A549 (cell line): Measurements from ENCODE around the gene TNNI3K. TPM values are rescaled to one million over a fixed set of nuclear protein-coding genes. Genes with fewer than 3 reads are reported as not detected.

Experiments
- ATAC-seq, 2 experiments: fragments of 200-7000 bp in 1 of 2; fragments of >200 bp in 1 of 2; cut with Nextera tagmentation in 1 of 2; cut with Tn5 transposase in 1 of 2; 3 replicates each; pipeline versions ENCODE4 v1.8.0 to v1.9.1; 2018 to 2020; ENCODE audit warnings: mild to moderate bottlenecking in 1 of 2, moderate library complexity in 1 of 2
- CTCF ChIA-PET: fragments of 300-600 bp; sonication (Branson Sonifier 250); formaldehyde crosslinking; extraction: SDS; loops from one replicate; lab custom pipeline; 2021; ENCODE audit warnings: antibody characterized with exemption, inconsistent platforms; lab: Yijun Ruan, JAX
- POLR2A ChIA-PET: fragments of 350-600 bp; formaldehyde crosslinking; extraction: SDS; loops from one replicate; lab custom pipeline; 2021; ENCODE audit warnings: antibody characterized with exemption, inconsistent platforms; lab: Yijun Ruan, JAX
- DNase-seq, 2 experiments: peaks; one replicate each; pipeline versions ENCODE4 v3.0.0 to v3.0.0-alpha.2; 2011 to 2016; ENCODE audit warnings: low read depth in 1 of 2, low spot score in 1 of 2
- FAIRE-seq: peaks from 2 replicates; lab custom pipeline; 2011; peaks lifted over from hg19 to GRCh38; lab: Jason Lieb, UNC
- H3K27ac ChIP-seq, 2 experiments: fragments of >200 bp; sonication (Bioruptor Twin); formaldehyde crosslinking; 3 replicates each; pipeline ENCODE4 v1.5.1; 2016 to 2017
- H3K4me1 ChIP-seq: fragments of >200 bp; sonication (Bioruptor Twin); formaldehyde crosslinking; 3 replicates; pipeline ENCODE4 v1.6.1; 2016
- H3K4me2 ChIP-seq: fragments of >200 bp; sonication (Bioruptor Twin); formaldehyde crosslinking; 3 replicates; pipeline ENCODE4 v1.6.1; 2016
- H3K4me3 ChIP-seq: fragments of >200 bp; sonication (Bioruptor Twin); formaldehyde crosslinking; 3 replicates; pipeline ENCODE4 v1.5.1; 2016
- H3K9me3 ChIP-seq: fragments of >200 bp; sonication (Bioruptor Twin); formaldehyde crosslinking; 3 replicates; pipeline ENCODE4 v1.6.1; 2016
- BCL3 ChIP-seq: fragments of >200 bp; sonication (Bioruptor Twin); formaldehyde crosslinking; IDR thresholded peaks from 3 replicates; pipeline ENCODE4 v1.6.1; 2016
- CBX2 ChIP-seq: fragments of 200-600 bp; sonication (generic); IDR thresholded peaks from 2 replicates; pipeline ENCODE4 v1.6.1; 2016; ENCODE audit warnings: low read depth, mild to moderate bottlenecking, borderline replicate concordance
- CBX8 ChIP-seq: fragments of 200-600 bp; sonication (generic); IDR thresholded peaks from 2 replicates; pipeline ENCODE4 v1.6.1; 2016
- EHMT2 ChIP-seq: fragments of 200-600 bp; sonication (generic); IDR thresholded peaks from 2 replicates; pipeline ENCODE4 v1.6.1; 2016; ENCODE audit warnings: antibody characterized with exemption, low read depth, mild to moderate bottlenecking, moderate library complexity
- ESRRA ChIP-seq: fragments of 150-350 bp; IDR thresholded peaks from 2 replicates; pipeline ENCODE4 v1.6.1; 2014; ENCODE audit warnings: mild to moderate bottlenecking, low read length, borderline replicate concordance
- FOSB ChIP-seq: fragments of 250-450 bp; sonication (Bioruptor Pico); IDR thresholded peaks from 2 replicates; pipeline ENCODE4 v1.5.0; 2020; ENCODE audit warnings: mild to moderate bottlenecking, moderate library complexity
- FOSL2 ChIP-seq, 2 experiments: fragments of 450-650 bp in 1 of 2; fragments of >200 bp in 1 of 2; sonication (Bioruptor Twin) in 1 of 2; formaldehyde crosslinking; IDR thresholded peaks; 2 replicates each; pipeline versions ENCODE4 v1.5.0 to v1.6.1; 2016 to 2020; ENCODE audit warnings: mild to moderate bottlenecking in 1 of 2, moderate library complexity in 1 of 2
- HDAC2 ChIP-seq: fragments of 200-600 bp; sonication (generic); IDR thresholded peaks from 2 replicates; pipeline ENCODE4 v1.6.1; 2016
- HES2 ChIP-seq: fragments of >200 bp; sonication (Bioruptor Twin); formaldehyde crosslinking; IDR thresholded peaks from 2 replicates; pipeline ENCODE4 v1.6.1; 2016
- HEYL ChIP-seq: fragments of 250-450 bp; sonication (Bioruptor Pico); IDR thresholded peaks from 2 replicates; pipeline ENCODE4 v1.8.0; 2021; ENCODE audit warnings: mild to moderate bottlenecking, moderate library complexity
- HOXA7 ChIP-seq: fragments of 250-450 bp; sonication (Bioruptor Pico); IDR thresholded peaks from 2 replicates; pipeline ENCODE4 v1.5.0; 2020; ENCODE audit warnings: mild to moderate bottlenecking, moderate library complexity
- HOXB5 ChIP-seq: fragments of 250-450 bp; sonication (Bioruptor Pico); IDR thresholded peaks from 2 replicates; pipeline ENCODE4 v1.5.0; 2020; ENCODE audit warnings: mild to moderate bottlenecking, moderate library complexity
- JUN ChIP-seq, 2 experiments: fragments of >200 bp; sonication (Bioruptor Twin); formaldehyde crosslinking; IDR thresholded peaks; 2 replicates in 1 of 2; 3 replicates in 1 of 2; pipeline ENCODE4 v1.6.1; 2016 to 2017
- MAFK ChIP-seq: fragments of 450-650 bp; IDR thresholded peaks from 2 replicates; pipeline ENCODE4 v1.6.1; 2014; ENCODE audit not compliant: partially characterized antibody
- PHF8 ChIP-seq: fragments of 200-600 bp; sonication (generic); IDR thresholded peaks from 2 replicates; pipeline ENCODE4 v1.6.1; 2016; ENCODE audit warnings: low read depth, mild to moderate bottlenecking, antibody characterized with exemption, moderate library complexity, borderline replicate concordance
- RAD21 ChIP-seq, 2 experiments: fragments of >200 bp in 1 of 2; sonication (Bioruptor Twin) in 1 of 2; formaldehyde crosslinking in 1 of 2; IDR thresholded peaks in 1 of 2; conservative IDR thresholded peaks in 1 of 2; 2 replicates in 1 of 2; 3 replicates in 1 of 2; pipeline ENCODE4 v1.6.1; 2012 to 2018; ENCODE audit warnings: inconsistent platforms in 1 of 2
- RNF2 ChIP-seq: fragments of 200-600 bp; sonication (generic); IDR thresholded peaks from 2 replicates; pipeline ENCODE4 v1.6.1; 2016; ENCODE audit warnings: low read depth, mild to moderate bottlenecking, antibody characterized with exemption, moderate library complexity, borderline replicate concordance
- SREBF2 ChIP-seq: fragments of 450-650 bp; IDR thresholded peaks from 2 replicates; pipeline ENCODE4 v1.6.1; 2014; ENCODE audit warnings: mild to moderate bottlenecking, moderate library complexity
- TP53 ChIP-seq: fragments of 250-450 bp; sonication (Bioruptor Pico); IDR thresholded peaks from 2 replicates; pipeline ENCODE4 v1.5.0; 2021; ENCODE audit warnings: mild to moderate bottlenecking, moderate library complexity
- WGBS: methylation state at CpG from one replicate; pipeline ENCODE4 v1.1.6; 2017; ENCODE audit errors: missing lambda C conversion rate; 5-methylcytosine and 5-hydroxymethylcytosine counted together
- polyA minus RNA-seq: library from RNA; depleted of rRNA, polyadenylated mRNA; stranded (reverse); fragments of >200 nt; gene quantifications from 2 replicates; pipeline ENCODE4 v1.2.3, GENCODE V29; 2011; rRNA and poly(A)+ RNA removed
- polyA plus RNA-seq, 4 experiments: library from polyadenylated mRNA; depleted of rRNA in 3 of 4; stranded (reverse); fragments of >200 nt; fragmentation: RNase III in 1 of 4; extraction: RNeasy Plus Mini Kit Qiagen cat#74134 plus additional on column Dnase treatment in 1 of 4; gene quantifications; 2 replicates in 3 of 4; 3 replicates in 1 of 4; pipeline ENCODE4 v1.2.3, GENCODE V29; 2011 to 2017
- TF ChIP-seq, protein P1 (sequence below): fragments of 250-450 bp; sonication (Bioruptor Pico); IDR thresholded peaks from 2 replicates; pipeline ENCODE4 v1.5.0; 2020; ENCODE audit warnings: low read depth, mild to moderate bottlenecking, moderate library complexity
- TF ChIP-seq, protein P2 (sequence below): fragments of >200 bp; sonication (Bioruptor Twin); formaldehyde crosslinking; IDR thresholded peaks from 3 replicates; pipeline ENCODE4 v1.5.1; 2016
- TF ChIP-seq, protein P3 (sequence below): fragments of 200-600 bp; sonication (generic); IDR thresholded peaks from 2 replicates; pipeline ENCODE4 v1.6.1; 2016; ENCODE audit warnings: antibody characterized with exemption, mild to moderate bottlenecking, moderate library complexity
- TF ChIP-seq, protein P4 (sequence below): IDR thresholded peaks from 2 replicates; pipeline ENCODE4 v1.6.1; 2012

TNNI3K gene
- polyA plus RNA-seq (2011; rRNA removed) (0.42 and 0.67 TPM in 2 replicates), polyA plus RNA-seq (2017; fragmentation: RNase III; extraction: RNeasy Plus Mini Kit Qiagen cat#74134 plus additional on column Dnase treatment) (0.09 to 0.24 TPM in 2 of 3 replicates, not detected in the other), polyA minus RNA-seq (0.58 TPM in 1 of 2 replicates, not detected in the other)
- 0.12 TPM in 1 of 2 replicates, not detected in the other for polyA plus RNA-seq (2012; cell fraction: cytosol; rRNA removed)
- 0.23 TPM in 1 of 2 replicates, not detected in the other for polyA plus RNA-seq (2012; cell fraction: nucleus; rRNA removed)

DNA sequence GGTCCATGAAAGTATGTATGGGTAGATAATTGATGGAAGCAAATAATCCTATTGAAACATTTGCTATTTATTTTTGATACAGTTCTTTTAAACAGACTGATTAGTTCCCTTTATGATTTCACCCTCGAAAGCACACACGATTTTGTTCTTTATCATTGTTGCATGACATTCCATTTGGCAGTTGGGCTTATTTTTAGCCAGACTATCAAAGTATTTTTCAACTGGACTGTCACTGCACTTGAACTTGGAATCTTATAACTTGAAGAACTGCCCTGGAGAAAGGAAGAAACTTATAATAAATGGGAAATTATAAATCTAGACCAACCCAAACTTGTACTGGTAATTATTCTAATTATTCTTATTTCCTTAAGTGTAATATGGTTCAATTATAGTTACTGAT lies at the start of gene TNNI3K:
Gene TNNI3K, plus strand, starts transcription at position 235 of the 400 bp plus-strand sequence. Its CDS starts 65 bp downstream, at position 300.
- H3K9me3 ChIP-seq: no peaks in the 10 kb centered on the region
- DNase-seq: no peak
- 7% methylated on average over 2 of the region's 2 CpGs for WGBS
- FAIRE-seq: no peak
- ATAC-seq: no peak
- H3K27ac ChIP-seq: no peak within 1 kb of the TSS
- no peaks in the 10 kb centered on the region for H3K4me1 ChIP-seq
- H3K4me2 ChIP-seq: no peak within 1 kb of the TSS
- ChIA-PET CTCF (no interaction called here), POLR2A (no interaction called here)
- no peak within 1 kb of the TSS for H3K4me3 ChIP-seq
- TF ChIP-seq MAFK (no peak), HOXB5 (CRISPR knock-in tag) (no peak), HDAC2 (no peak), FOSB (CRISPR knock-in tag) (no peak), TP53 (CRISPR knock-in tag) (no peak), ESRRA (no peak)
- TF ChIP-seq, protein P1, sequence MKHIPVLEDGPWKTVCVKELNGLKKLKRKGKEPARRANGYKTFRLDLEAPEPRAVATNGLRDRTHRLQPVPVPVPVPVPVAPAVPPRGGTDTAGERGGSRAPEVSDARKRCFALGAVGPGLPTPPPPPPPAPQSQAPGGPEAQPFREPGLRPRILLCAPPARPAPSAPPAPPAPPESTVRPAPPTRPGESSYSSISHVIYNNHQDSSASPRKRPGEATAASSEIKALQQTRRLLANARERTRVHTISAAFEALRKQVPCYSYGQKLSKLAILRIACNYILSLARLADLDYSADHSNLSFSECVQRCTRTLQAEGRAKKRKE (CRISPR knock-in tag): no peak
- TF ChIP-seq, protein P2, sequence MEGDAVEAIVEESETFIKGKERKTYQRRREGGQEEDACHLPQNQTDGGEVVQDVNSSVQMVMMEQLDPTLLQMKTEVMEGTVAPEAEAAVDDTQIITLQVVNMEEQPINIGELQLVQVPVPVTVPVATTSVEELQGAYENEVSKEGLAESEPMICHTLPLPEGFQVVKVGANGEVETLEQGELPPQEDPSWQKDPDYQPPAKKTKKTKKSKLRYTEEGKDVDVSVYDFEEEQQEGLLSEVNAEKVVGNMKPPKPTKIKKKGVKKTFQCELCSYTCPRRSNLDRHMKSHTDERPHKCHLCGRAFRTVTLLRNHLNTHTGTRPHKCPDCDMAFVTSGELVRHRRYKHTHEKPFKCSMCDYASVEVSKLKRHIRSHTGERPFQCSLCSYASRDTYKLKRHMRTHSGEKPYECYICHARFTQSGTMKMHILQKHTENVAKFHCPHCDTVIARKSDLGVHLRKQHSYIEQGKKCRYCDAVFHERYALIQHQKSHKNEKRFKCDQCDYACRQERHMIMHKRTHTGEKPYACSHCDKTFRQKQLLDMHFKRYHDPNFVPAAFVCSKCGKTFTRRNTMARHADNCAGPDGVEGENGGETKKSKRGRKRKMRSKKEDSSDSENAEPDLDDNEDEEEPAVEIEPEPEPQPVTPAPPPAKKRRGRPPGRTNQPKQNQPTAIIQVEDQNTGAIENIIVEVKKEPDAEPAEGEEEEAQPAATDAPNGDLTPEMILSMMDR: no peak

DNA sequence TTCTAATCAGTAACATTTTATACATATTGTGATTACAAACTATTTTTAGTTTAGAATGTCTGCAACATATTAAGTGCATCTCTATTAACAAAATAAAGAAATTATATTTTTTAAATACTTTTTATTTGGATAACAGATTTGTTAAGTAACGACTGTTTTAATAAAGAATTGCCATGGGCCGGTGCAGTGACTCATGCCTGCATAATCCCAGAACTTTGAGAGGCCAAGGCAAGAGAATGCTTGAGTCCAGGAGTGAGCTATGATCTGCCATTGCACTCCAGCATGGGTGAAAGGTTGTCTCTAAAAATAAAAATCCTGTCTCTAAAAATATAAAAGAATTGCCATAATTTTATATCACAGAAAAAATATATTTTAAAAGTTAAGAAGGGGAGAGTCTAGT lies 41.3 kb upstream of the TNNI3K start:
- ChIA-PET POLR2A (no interaction called here), CTCF (no interaction called here)
- Histone ChIP-seq H3K4me1 (peaks cover 6% of the 10 kb centered on the region; the same call in 1 of the 3 replicates), H3K27ac (no peak overlapping the region), H3K9me3 (no peaks in the 10 kb centered on the region), H3K4me3 (no peak overlapping the region), H3K4me2 (no peak overlapping the region)
- ATAC-seq: no peak
- TF ChIP-seq CBX2: no peak
- TF ChIP-seq HDAC2: no peak
- TF ChIP-seq PHF8: no peak
- no peak for TF ChIP-seq SREBF2
- no peak for TF ChIP-seq MAFK
- no peak for TF ChIP-seq HOXA7 (CRISPR knock-in tag)
- no peak for TF ChIP-seq HEYL (CRISPR knock-in tag)
- TF ChIP-seq, protein P3, sequence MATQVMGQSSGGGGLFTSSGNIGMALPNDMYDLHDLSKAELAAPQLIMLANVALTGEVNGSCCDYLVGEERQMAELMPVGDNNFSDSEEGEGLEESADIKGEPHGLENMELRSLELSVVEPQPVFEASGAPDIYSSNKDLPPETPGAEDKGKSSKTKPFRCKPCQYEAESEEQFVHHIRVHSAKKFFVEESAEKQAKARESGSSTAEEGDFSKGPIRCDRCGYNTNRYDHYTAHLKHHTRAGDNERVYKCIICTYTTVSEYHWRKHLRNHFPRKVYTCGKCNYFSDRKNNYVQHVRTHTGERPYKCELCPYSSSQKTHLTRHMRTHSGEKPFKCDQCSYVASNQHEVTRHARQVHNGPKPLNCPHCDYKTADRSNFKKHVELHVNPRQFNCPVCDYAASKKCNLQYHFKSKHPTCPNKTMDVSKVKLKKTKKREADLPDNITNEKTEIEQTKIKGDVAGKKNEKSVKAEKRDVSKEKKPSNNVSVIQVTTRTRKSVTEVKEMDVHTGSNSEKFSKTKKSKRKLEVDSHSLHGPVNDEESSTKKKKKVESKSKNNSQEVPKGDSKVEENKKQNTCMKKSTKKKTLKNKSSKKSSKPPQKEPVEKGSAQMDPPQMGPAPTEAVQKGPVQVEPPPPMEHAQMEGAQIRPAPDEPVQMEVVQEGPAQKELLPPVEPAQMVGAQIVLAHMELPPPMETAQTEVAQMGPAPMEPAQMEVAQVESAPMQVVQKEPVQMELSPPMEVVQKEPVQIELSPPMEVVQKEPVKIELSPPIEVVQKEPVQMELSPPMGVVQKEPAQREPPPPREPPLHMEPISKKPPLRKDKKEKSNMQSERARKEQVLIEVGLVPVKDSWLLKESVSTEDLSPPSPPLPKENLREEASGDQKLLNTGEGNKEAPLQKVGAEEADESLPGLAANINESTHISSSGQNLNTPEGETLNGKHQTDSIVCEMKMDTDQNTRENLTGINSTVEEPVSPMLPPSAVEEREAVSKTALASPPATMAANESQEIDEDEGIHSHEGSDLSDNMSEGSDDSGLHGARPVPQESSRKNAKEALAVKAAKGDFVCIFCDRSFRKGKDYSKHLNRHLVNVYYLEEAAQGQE: no peak
- no peak for TF ChIP-seq RAD21 (conservative IDR thresholded peaks at IDR 0.05 in 1 of 2, IDR thresholded peaks at IDR 0.05 in 1 of 2)
- TF ChIP-seq, protein P4, sequence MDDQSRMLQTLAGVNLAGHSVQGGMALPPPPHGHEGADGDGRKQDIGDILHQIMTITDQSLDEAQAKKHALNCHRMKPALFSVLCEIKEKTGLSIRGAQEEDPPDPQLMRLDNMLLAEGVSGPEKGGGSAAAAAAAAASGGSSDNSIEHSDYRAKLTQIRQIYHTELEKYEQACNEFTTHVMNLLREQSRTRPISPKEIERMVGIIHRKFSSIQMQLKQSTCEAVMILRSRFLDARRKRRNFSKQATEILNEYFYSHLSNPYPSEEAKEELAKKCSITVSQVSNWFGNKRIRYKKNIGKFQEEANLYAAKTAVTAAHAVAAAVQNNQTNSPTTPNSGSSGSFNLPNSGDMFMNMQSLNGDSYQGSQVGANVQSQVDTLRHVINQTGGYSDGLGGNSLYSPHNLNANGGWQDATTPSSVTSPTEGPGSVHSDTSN: no peak
- no peak for TF ChIP-seq HES2
- no peak for TF ChIP-seq EHMT2
- no peak for TF ChIP-seq ESRRA
- no peak for TF ChIP-seq BCL3
- no peak for TF ChIP-seq CBX8
- TF ChIP-seq TP53 (CRISPR knock-in tag): no peak
- no peak for TF ChIP-seq FOSL2 (IDR thresholded peaks at IDR 0.05)
- TF ChIP-seq FOSL2 (CRISPR knock-in tag; IDR thresholded peaks at IDR 0.05): no peak
- no peak for TF ChIP-seq RNF2
- TF ChIP-seq JUN (IDR thresholded peaks at IDR 0.05): no peak
- FAIRE-seq: no peak
- WGBS: 42% methylated on average over 2 of the region's 2 CpGs
- no peak for DNase-seq
